Measurements from ENCODE around the gene ACP1. TPM values are rescaled to one million over a fixed set of nuclear protein-coding genes. Genes with fewer than 3 reads are reported as not detected.

The ACP1 gene
- total RNA-seq, 4 donors from 2014 or later: 54.0 to 81.5 (median 73.8) TPM

- DNase-seq (ENCODE audit: extremely low spot score): peak; percentile 64
- Histone ChIP-seq H3K9me3 (no peaks in the 10 kb centered on the region), H3K27me3 (no peaks in the 10 kb centered on the region), H3K4me1 (peaks cover 20 to 42% (median 38%) of the 10 kb centered on the region in 4 donors), H3K27ac (replicated peaks in 1 of 4) (no peak overlapping the region), H3K4me3 (no peak overlapping the region), H3K36me3 (peaks cover 0 to 17% (median 14%) of the 10 kb centered on the region in 4 donors)
- intact Hi-C loops (cut with DNase I): no loop called here
- TF ChIP-seq EP300 (IDR thresholded peaks at IDR 0.05) (no peak), POLR2A (IDR thresholded peaks at IDR 0.05; ENCODE audit: low read depth) (no peak), POLR2AphosphoS5 (IDR thresholded peaks at IDR 0.05) (no peak), CTCF (IDR thresholded peaks at IDR 0.05) (no peak)
Observed at GRCh38 chr2:268323-268722, 3.6 kb downstream of the ACP1 start.

GRCh38 chr2:269356-270030, 4.7 kb downstream of the ACP1 start:
- no peak for DNase-seq (ENCODE audit: extremely low spot score)
- no peaks in the 10 kb centered on the region for H3K9me3 ChIP-seq
- H3K4me3 ChIP-seq: no peak overlapping the region
- intact Hi-C loops (cut with DNase I): no loop called here
- H3K4me1 ChIP-seq: peaks cover 14 to 32% (median 29%) of the 10 kb centered on the region in 4 donors
- H3K27ac ChIP-seq (replicated peaks in 1 of 4): no peak overlapping the region
- peaks cover 0 to 26% (median 19%) of the 10 kb centered on the region in 4 donors for H3K36me3 ChIP-seq
- WGBS: 66% methylated on average over 4 of the region's 4 CpGs
- TF ChIP-seq EP300 (IDR thresholded peaks at IDR 0.05) (no peak), POLR2A (IDR thresholded peaks at IDR 0.05; ENCODE audit: low read depth) (no peak), CTCF (IDR thresholded peaks at IDR 0.05) (no peak), POLR2AphosphoS5 (IDR thresholded peaks at IDR 0.05) (no peak)
- H3K27me3 ChIP-seq: no peaks in the 10 kb centered on the region

GRCh38 chr2:270861-271260, 6.1 kb downstream of the ACP1 start:
- DNase-seq (ENCODE audit: extremely low spot score): no peak
- Histone ChIP-seq H3K4me1 (peaks cover 9 to 24% (median 22%) of the 10 kb centered on the region in 4 donors), H3K4me3 (no peak overlapping the region), H3K27me3 (no peaks in the 10 kb centered on the region), H3K9me3 (no peaks in the 10 kb centered on the region), H3K36me3 (peaks cover 0 to 34% (median 24%) of the 10 kb centered on the region in 4 donors), H3K27ac (replicated peaks in 1 of 4) (no peak overlapping the region)
- intact Hi-C loops (cut with DNase I): no loop called here
- WGBS: 94% methylated on average over 4 of the region's 4 CpGs
- no peak for TF ChIP-seq POLR2AphosphoS5 (IDR thresholded peaks at IDR 0.05)
- TF ChIP-seq CTCF (IDR thresholded peaks at IDR 0.05): no peak
- no peak for TF ChIP-seq POLR2A (IDR thresholded peaks at IDR 0.05; ENCODE audit: low read depth)
- TF ChIP-seq EP300 (IDR thresholded peaks at IDR 0.05): no peak

GRCh38 chr2:271917-272316, 7.2 kb downstream of the ACP1 start:
- 90% methylated on average over 12 of the region's 12 CpGs for WGBS
- peaks cover 0 to 45% (median 34%) of the 10 kb centered on the region in 4 donors for H3K36me3 ChIP-seq
- no peaks in the 10 kb centered on the region for H3K27me3 ChIP-seq
- peaks cover 0 to 13% (median 11%) of the 10 kb centered on the region in 4 donors for H3K4me1 ChIP-seq
- TF ChIP-seq EP300 (IDR thresholded peaks at IDR 0.05): no peak
- no peak for TF ChIP-seq CTCF (IDR thresholded peaks at IDR 0.05)
- TF ChIP-seq POLR2AphosphoS5 (IDR thresholded peaks at IDR 0.05): no peak
- no peaks in the 10 kb centered on the region for H3K9me3 ChIP-seq
- no peak for DNase-seq (ENCODE audit: extremely low spot score)
- H3K4me3 ChIP-seq: no peak overlapping the region
- no peak overlapping the region for H3K27ac ChIP-seq (replicated peaks in 1 of 4)
- intact Hi-C loops (cut with DNase I): no loop called here

GRCh38 chr2:273333-273732, 8.6 kb downstream of the ACP1 start:
- WGBS: 71% methylated on average over 6 of the region's 6 CpGs
- Histone ChIP-seq H3K36me3 (peaks cover 11 to 59% (median 48%) of the 10 kb centered on the region in 4 donors), H3K9me3 (no peaks in the 10 kb centered on the region), H3K27ac (replicated peaks in 1 of 4) (no peak overlapping the region), H3K4me3 (no peak overlapping the region), H3K27me3 (no peaks in the 10 kb centered on the region), H3K4me1 (peaks cover 0 to 11% (median 2%) of the 10 kb centered on the region in 4 donors)
- no peak for DNase-seq (ENCODE audit: extremely low spot score)
- intact Hi-C loops (cut with DNase I): no loop called here
- no peak for TF ChIP-seq POLR2AphosphoS5 (IDR thresholded peaks at IDR 0.05)
- TF ChIP-seq POLR2A (IDR thresholded peaks at IDR 0.05; ENCODE audit: low read depth): no peak
- no peak for TF ChIP-seq EP300 (IDR thresholded peaks at IDR 0.05)
- TF ChIP-seq CTCF (IDR thresholded peaks at IDR 0.05): no peak

Measured in esophagus muscularis mucosa (tissue), 4 donors.